ENCODE measurements around the gene ARID3C. TPM values are rescaled to one million over a fixed set of nuclear protein-coding genes. Genes with fewer than 3 reads are reported as not detected.

ARID3C gene
- total and polyA plus RNA-seq, 10 of the 15 experiments (the other 5 are each of a cell fraction or from before 2014, with no cell fraction given), result not detected

DNA sequence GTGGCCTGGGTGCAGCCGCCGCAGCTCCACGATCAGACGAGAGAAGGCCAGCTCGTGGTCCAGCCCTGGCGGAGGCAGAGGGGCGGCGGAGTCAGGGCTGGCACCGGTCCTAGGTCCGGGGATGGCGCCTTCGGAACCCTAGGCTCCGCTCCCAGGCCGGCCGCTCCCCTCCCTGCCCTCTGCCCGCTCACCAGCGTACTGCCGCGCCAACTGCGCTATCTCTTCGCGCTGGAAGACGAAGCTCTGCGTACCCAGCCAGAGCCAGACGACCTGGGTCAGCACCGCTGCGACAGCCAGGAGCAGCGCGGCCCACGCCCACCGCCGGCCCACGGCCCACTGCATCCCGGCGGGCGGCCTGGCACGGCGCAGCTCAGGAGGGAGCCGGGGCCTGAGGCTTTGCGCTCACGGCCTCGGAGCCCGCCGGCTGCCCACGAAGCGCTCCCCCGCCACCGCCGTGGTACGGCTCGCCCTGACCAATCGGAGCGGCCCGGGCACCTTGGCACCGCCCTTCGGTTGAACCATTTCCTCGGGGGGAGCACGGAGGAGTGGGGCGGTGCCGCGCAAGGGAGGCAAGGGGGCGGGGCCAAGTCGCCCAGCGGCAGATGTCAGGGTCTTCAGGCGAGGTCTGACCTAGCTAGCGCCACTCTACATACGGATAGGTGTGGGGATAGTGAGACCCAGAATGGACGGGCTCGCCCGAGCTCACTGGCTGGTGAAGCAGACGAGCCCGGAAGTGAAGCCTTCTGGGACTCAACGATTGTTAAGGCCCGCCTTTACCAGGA lies 8.7 kb upstream of the ARID3C start, which contains the start of gene SIGMAR1:
SIGMAR1 (minus strand) TSS at position 432 of the 782 bp plus-strand sequence; CDS start at position 342, 90 bp downstream.
- CTCF ChIA-PET, result interaction anchor here (1.0 to 8.3 kb wide), 15 partner anchors 9 to 348 kb away, joined by 3 to 118 read pairs (median 4); partner anchors contain the start of genes CCL27, DCTN3, GALT and RPP25L
- Histone ChIP-seq H3K27ac (ENCODE audit: control insufficient read depth, insufficient read depth) (peak within 1 kb of the TSS; percentile 52), H3K36me3 (ENCODE audit: control insufficient read depth in 2 of 2, insufficient read depth in 2 of 2, low read length in 1 of 2) (peaks cover 2 to 6% of the 10 kb centered on the region in 2 experiments; a peak in 3 of 4 replicates), H3K9me3 (replicated peaks; ENCODE audit: control insufficient read depth, insufficient read depth, low read length) (no peaks in the 10 kb centered on the region), H3K9ac (ENCODE audit: control insufficient read depth, insufficient read depth, low read length) (peak within 1 kb of the TSS; percentile 79), H2AFZ (ENCODE audit: control insufficient read depth, low read depth, low read length) (peak within 1 kb of the TSS; percentile 98), H3K27me3 (replicated peaks in 1 of 2; ENCODE audit: control insufficient read depth in 2 of 2, insufficient read depth in 2 of 2, low read length in 1 of 2) (no peaks in the 10 kb centered on the region), H3K4me3 (peak within 1 kb of the TSS; percentile 72), H3K4me1 (ENCODE audit: control insufficient read depth, insufficient read depth, low read length) (no peaks in the 10 kb centered on the region; the same call in none of the 2 replicates), H4K20me1 (ENCODE audit: control insufficient read depth, insufficient read depth) (no peaks in the 10 kb centered on the region; the same call in none of the 2 replicates), H3K4me2 (ENCODE audit: control insufficient read depth, insufficient read depth) (peak within 1 kb of the TSS; percentile 95), H3K79me2 (ENCODE audit: control insufficient read depth, insufficient read depth, low read length) (peaks cover 15% of the 10 kb centered on the region)
- in situ Hi-C loops (cut with MboI) (no loop called here), intact Hi-C loops (cut with micrococcal nuclease; ENCODE audit: unreplicated experiment) (no loop called here)
- DNase-seq (ENCODE audit: low read depth, low spot score), result peak; percentile 61
- RAD21 ChIA-PET (ENCODE audit: unreplicated experiment), result interaction anchor here (0.8 to 2.6 kb wide), 7 partner anchors 10 to 66 kb away, joined by 3 to 14 read pairs (median 7); partner anchors contain the start of genes DCTN3 and GALT
- BruUV-seq (replicated peaks), result no TSS peak
- SMC1A ChIA-PET (ENCODE audit: uncharacterized antibody, unreplicated experiment), result interaction anchor here (0.6 to 2.3 kb wide), 12 partner anchors 9 to 447 kb away, joined by 3 to 11 read pairs (median 4); partner anchors contain the start of genes DCTN3, GALT and RPP25L
- POLR2A ChIA-PET, result interaction anchor here (1.2 to 3.4 kb wide), 6 partner anchors 8 to 25 kb away, joined by 3 to 25 read pairs (median 6); partner anchors contain the start of genes ARID3C, DCTN3, GALT and IL11RA
- 1% methylated on average over 73 of the region's 74 CpGs for WGBS (ENCODE audit: insufficient coverage, insufficient replicate concordance, low lambda C conversion rate, missing lambda C conversion rate)
- peak; percentile 78 for FAIRE-seq
- ATAC-seq, result peak; percentile 94
- TF ChIP-seq, protein P1, sequence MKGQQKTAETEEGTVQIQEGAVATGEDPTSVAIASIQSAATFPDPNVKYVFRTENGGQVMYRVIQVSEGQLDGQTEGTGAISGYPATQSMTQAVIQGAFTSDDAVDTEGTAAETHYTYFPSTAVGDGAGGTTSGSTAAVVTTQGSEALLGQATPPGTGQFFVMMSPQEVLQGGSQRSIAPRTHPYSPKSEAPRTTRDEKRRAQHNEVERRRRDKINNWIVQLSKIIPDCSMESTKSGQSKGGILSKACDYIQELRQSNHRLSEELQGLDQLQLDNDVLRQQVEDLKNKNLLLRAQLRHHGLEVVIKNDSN (IDR thresholded peaks at IDR 0.05; ENCODE audit: borderline replicate concordance, extremely low read length, insufficient read depth, low read depth, low read length), result peak; percentile 76
- no peak for TF ChIP-seq RAD21 (IDR thresholded peaks at IDR 0.05; ENCODE audit: insufficient read depth, low read depth, low read length)
- no peak for TF ChIP-seq IKZF2 (IDR thresholded peaks at IDR 0.05)
- no peak for TF ChIP-seq TCF7 (IDR thresholded peaks at IDR 0.05; ENCODE audit: borderline replicate concordance)
- TF ChIP-seq, protein P2, sequence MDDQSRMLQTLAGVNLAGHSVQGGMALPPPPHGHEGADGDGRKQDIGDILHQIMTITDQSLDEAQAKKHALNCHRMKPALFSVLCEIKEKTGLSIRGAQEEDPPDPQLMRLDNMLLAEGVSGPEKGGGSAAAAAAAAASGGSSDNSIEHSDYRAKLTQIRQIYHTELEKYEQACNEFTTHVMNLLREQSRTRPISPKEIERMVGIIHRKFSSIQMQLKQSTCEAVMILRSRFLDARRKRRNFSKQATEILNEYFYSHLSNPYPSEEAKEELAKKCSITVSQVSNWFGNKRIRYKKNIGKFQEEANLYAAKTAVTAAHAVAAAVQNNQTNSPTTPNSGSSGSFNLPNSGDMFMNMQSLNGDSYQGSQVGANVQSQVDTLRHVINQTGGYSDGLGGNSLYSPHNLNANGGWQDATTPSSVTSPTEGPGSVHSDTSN (IDR thresholded peaks at IDR 0.05; ENCODE audit: insufficient replicate concordance, low read depth, low read length), result no peak
- peak in 1 of 2 experiments; percentile 54; a peak in 1 of 3 replicates for TF ChIP-seq EGR1 (IDR thresholded peaks at IDR 0.05; ENCODE audit: borderline replicate concordance in 1 of 2, low read depth in 2 of 2, low read length in 2 of 2)
- TF ChIP-seq CREM (IDR thresholded peaks at IDR 0.05; ENCODE audit: low read depth), result peak; percentile 40; the same call in 1 of the 2 replicates
- TF ChIP-seq CBFB (IDR thresholded peaks at IDR 0.05; ENCODE audit: low read depth), result no peak
- TF ChIP-seq, protein P3, sequence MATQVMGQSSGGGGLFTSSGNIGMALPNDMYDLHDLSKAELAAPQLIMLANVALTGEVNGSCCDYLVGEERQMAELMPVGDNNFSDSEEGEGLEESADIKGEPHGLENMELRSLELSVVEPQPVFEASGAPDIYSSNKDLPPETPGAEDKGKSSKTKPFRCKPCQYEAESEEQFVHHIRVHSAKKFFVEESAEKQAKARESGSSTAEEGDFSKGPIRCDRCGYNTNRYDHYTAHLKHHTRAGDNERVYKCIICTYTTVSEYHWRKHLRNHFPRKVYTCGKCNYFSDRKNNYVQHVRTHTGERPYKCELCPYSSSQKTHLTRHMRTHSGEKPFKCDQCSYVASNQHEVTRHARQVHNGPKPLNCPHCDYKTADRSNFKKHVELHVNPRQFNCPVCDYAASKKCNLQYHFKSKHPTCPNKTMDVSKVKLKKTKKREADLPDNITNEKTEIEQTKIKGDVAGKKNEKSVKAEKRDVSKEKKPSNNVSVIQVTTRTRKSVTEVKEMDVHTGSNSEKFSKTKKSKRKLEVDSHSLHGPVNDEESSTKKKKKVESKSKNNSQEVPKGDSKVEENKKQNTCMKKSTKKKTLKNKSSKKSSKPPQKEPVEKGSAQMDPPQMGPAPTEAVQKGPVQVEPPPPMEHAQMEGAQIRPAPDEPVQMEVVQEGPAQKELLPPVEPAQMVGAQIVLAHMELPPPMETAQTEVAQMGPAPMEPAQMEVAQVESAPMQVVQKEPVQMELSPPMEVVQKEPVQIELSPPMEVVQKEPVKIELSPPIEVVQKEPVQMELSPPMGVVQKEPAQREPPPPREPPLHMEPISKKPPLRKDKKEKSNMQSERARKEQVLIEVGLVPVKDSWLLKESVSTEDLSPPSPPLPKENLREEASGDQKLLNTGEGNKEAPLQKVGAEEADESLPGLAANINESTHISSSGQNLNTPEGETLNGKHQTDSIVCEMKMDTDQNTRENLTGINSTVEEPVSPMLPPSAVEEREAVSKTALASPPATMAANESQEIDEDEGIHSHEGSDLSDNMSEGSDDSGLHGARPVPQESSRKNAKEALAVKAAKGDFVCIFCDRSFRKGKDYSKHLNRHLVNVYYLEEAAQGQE (IDR thresholded peaks at IDR 0.05; ENCODE audit: low read depth, low read length), result no peak
- TF ChIP-seq, protein P4, sequence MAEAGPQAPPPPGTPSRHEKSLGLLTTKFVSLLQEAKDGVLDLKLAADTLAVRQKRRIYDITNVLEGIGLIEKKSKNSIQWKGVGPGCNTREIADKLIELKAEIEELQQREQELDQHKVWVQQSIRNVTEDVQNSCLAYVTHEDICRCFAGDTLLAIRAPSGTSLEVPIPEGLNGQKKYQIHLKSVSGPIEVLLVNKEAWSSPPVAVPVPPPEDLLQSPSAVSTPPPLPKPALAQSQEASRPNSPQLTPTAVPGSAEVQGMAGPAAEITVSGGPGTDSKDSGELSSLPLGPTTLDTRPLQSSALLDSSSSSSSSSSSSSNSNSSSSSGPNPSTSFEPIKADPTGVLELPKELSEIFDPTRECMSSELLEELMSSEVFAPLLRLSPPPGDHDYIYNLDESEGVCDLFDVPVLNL (IDR thresholded peaks at IDR 0.05; ENCODE audit: low read depth, low read length), result peak; percentile 19; the same call in 1 of the 2 replicates
- TF ChIP-seq NR2F1 (conservative IDR thresholded peaks at IDR 0.05), result 0 out of 2 replicates have a peak, but pooled peaks have one; percentile 57
- 0 out of 2 replicates have a peak, but pooled peaks have one; percentile 19 for TF ChIP-seq TBL1XR1 (IDR thresholded peaks at IDR 0.05; ENCODE audit: low read depth, low read length)
- peak; percentile 44; the same call in 1 of the 2 replicates for TF ChIP-seq CHD2 (IDR thresholded peaks at IDR 0.05; ENCODE audit: borderline replicate concordance, low read depth, low read length)
